ENCODE results near the gene B4GALNT4. TPM values are rescaled to one million over a fixed set of nuclear protein-coding genes. Genes with fewer than 3 reads are reported as not detected.

B4GALNT4 gene
- total and polyA plus RNA-seq, 2 donors (not counting 1 experiment from before 2014, with no cell fraction given), result 1.5 to 3.8 TPM

- no peak within 1 kb of the TSS for H2AFZ ChIP-seq (ENCODE audit: low read length)
- no peaks in the 10 kb centered on the region for H3K79me2 ChIP-seq (ENCODE audit: control insufficient read depth, insufficient read depth, low read length)
- H3K9me3 ChIP-seq (ENCODE audit: control insufficient read depth, insufficient read depth, low read depth, low read length), result no peaks in the 10 kb centered on the region
- DNase-seq (ENCODE audit: low read depth in 2 of 2), result peak; percentile 66 to 67
- H3K4me1 ChIP-seq (ENCODE audit: control insufficient read depth, extremely low read depth, insufficient read depth, low read length), result peaks cover 10% of the 10 kb centered on the region
- no peak within 1 kb of the TSS for H3K27ac ChIP-seq (ENCODE audit: insufficient read depth, low read length)
- H4K20me1 ChIP-seq (ENCODE audit: control insufficient read depth, extremely low read depth, insufficient read depth, low read length), result no peaks in the 10 kb centered on the region
- H3K36me3 ChIP-seq (ENCODE audit: control insufficient read depth, insufficient read depth, low read length), result no peaks in the 10 kb centered on the region
- peak within 1 kb of the TSS; percentile 25 for H3K4me2 ChIP-seq (ENCODE audit: extremely low read depth, insufficient read depth, low read length)
- H3K27me3 ChIP-seq (ENCODE audit: control insufficient read depth, insufficient read depth, low read length), result no peaks in the 10 kb centered on the region
- H3K9ac ChIP-seq (ENCODE audit: insufficient read depth, low read length), result peak within 1 kb of the TSS; percentile 7
- TF ChIP-seq EZH2 (IDR thresholded peaks at IDR 0.05; ENCODE audit: low read length, missing control alignments), result no peak
- TF ChIP-seq, protein P1, sequence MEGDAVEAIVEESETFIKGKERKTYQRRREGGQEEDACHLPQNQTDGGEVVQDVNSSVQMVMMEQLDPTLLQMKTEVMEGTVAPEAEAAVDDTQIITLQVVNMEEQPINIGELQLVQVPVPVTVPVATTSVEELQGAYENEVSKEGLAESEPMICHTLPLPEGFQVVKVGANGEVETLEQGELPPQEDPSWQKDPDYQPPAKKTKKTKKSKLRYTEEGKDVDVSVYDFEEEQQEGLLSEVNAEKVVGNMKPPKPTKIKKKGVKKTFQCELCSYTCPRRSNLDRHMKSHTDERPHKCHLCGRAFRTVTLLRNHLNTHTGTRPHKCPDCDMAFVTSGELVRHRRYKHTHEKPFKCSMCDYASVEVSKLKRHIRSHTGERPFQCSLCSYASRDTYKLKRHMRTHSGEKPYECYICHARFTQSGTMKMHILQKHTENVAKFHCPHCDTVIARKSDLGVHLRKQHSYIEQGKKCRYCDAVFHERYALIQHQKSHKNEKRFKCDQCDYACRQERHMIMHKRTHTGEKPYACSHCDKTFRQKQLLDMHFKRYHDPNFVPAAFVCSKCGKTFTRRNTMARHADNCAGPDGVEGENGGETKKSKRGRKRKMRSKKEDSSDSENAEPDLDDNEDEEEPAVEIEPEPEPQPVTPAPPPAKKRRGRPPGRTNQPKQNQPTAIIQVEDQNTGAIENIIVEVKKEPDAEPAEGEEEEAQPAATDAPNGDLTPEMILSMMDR (conservative IDR thresholded peaks at IDR 0.05 in 1 of 2, IDR thresholded peaks at IDR 0.05 in 1 of 2; ENCODE audit: low read depth in 1 of 2, low read length in 2 of 2), result no peak
- no peak within 1 kb of the TSS for H3K4me3 ChIP-seq (replicated peaks in 1 of 4; ENCODE audit: control extremely low read depth in 1 of 4, insufficient read depth in 1 of 4, low read depth in 3 of 4, low read length in 4 of 4)
Observed at GRCh38 chr11:394034-394857, 24.9 kb downstream of the B4GALNT4 start, which contains the start of gene PKP3. TSS of gene PKP3 (plus strand) at chr11:394209. CDS start at chr11:394293, 84 bp downstream.

DNA sequence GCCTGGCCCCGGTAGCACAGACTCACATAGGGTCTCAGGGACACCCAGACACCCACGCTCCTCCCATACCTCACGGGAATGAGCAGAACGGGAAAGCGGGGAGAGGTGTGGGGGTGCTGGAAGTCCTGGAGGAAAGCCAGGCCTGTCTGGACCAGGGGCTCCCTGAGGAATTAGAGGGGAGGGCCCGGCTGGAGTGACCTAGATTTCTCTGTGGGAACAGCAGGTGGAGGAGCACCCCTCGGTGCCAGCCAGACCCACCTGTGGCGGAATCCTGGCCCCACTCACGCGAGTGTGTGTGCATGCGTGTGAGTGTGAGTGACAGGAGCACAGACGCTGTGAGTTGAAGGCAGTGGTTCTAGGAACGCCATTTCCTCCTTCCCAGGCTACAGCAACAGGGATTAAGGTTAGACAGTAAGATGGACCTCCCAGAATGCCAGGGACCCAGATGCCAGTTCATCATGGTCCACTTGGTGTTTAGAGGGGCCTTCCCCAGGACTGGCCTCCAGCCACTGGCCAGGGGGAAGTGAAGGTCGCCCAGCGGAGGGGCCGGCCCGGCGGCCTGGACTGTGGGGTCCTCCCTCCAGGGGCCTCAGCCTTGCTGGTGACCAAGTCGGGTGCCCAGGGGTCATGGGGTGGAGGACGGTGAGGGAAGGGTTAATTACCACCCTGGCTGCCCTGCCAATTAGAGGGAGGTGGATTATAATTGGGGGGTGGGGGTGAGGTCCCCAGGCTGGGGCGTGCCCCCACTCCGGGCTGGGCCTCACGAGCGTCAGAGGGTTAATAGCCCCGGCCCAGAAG, 25.8 kb downstream of the B4GALNT4 start:
- Histone ChIP-seq H3K9me3 (ENCODE audit: control insufficient read depth, insufficient read depth, low read depth, low read length) (no peaks in the 10 kb centered on the region), H3K9ac (ENCODE audit: insufficient read depth, low read length) (no peak overlapping the region), H3K79me2 (ENCODE audit: control insufficient read depth, insufficient read depth, low read length) (no peaks in the 10 kb centered on the region), H2AFZ (ENCODE audit: low read length) (no peak overlapping the region), H3K4me3 (replicated peaks in 1 of 4; ENCODE audit: control extremely low read depth in 1 of 4, insufficient read depth in 1 of 4, low read depth in 3 of 4, low read length in 4 of 4) (no peak overlapping the region), H3K4me1 (ENCODE audit: control insufficient read depth, extremely low read depth, insufficient read depth, low read length) (peaks cover 10% of the 10 kb centered on the region), H3K27me3 (ENCODE audit: control insufficient read depth, insufficient read depth, low read length) (no peaks in the 10 kb centered on the region), H3K4me2 (ENCODE audit: extremely low read depth, insufficient read depth, low read length) (no peak overlapping the region), H3K36me3 (ENCODE audit: control insufficient read depth, insufficient read depth, low read length) (no peaks in the 10 kb centered on the region), H3K27ac (ENCODE audit: insufficient read depth, low read length) (no peak overlapping the region), H4K20me1 (ENCODE audit: control insufficient read depth, extremely low read depth, insufficient read depth, low read length) (no peaks in the 10 kb centered on the region)
- TF ChIP-seq EZH2 (IDR thresholded peaks at IDR 0.05; ENCODE audit: low read length, missing control alignments), result no peak
- TF ChIP-seq, protein P1 (conservative IDR thresholded peaks at IDR 0.05 in 1 of 2, IDR thresholded peaks at IDR 0.05 in 1 of 2; ENCODE audit: low read depth in 1 of 2, low read length in 2 of 2), result no peak
- DNase-seq (ENCODE audit: low read depth in 2 of 2), result no peak

DNA sequence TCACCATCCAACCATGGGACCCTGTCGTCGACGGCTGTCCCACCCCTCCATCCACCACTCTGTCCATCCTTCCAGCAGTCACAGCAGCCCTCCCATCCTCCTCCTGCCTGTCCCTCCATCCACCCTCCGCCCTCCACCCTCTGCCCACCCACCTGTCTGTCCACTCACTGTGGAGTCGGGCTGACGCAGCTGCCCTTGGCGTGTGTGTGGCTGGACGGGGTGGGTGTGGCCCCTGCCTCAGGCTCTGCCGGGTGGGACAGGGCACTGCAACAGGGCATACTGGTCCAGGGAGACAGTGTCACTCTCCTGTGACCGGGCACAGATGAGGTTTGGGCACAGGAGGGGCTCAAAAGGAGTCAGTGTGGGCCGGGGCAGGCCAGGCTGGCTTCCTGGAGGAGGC, 26.6 kb downstream of the B4GALNT4 start:
- no peak overlapping the region for H3K9ac ChIP-seq (ENCODE audit: insufficient read depth, low read length)
- no peak for DNase-seq (ENCODE audit: low read depth in 2 of 2)
- H3K79me2 ChIP-seq (ENCODE audit: control insufficient read depth, insufficient read depth, low read length), result no peaks in the 10 kb centered on the region
- no peaks in the 10 kb centered on the region for H3K9me3 ChIP-seq (ENCODE audit: control insufficient read depth, insufficient read depth, low read depth, low read length)
- no peaks in the 10 kb centered on the region for H3K27me3 ChIP-seq (ENCODE audit: control insufficient read depth, insufficient read depth, low read length)
- TF ChIP-seq, protein P1 (conservative IDR thresholded peaks at IDR 0.05 in 1 of 2, IDR thresholded peaks at IDR 0.05 in 1 of 2; ENCODE audit: low read depth in 1 of 2, low read length in 2 of 2), result no peak
- TF ChIP-seq EZH2 (IDR thresholded peaks at IDR 0.05; ENCODE audit: low read length, missing control alignments), result no peak
- H3K36me3 ChIP-seq (ENCODE audit: control insufficient read depth, insufficient read depth, low read length), result no peaks in the 10 kb centered on the region
- H3K4me1 ChIP-seq (ENCODE audit: control insufficient read depth, extremely low read depth, insufficient read depth, low read length), result peaks cover 10% of the 10 kb centered on the region
- no peak overlapping the region for H3K27ac ChIP-seq (ENCODE audit: insufficient read depth, low read length)
- no peak overlapping the region for H2AFZ ChIP-seq (ENCODE audit: low read length)
- no peak overlapping the region for H3K4me2 ChIP-seq (ENCODE audit: extremely low read depth, insufficient read depth, low read length)
- no peak overlapping the region for H3K4me3 ChIP-seq (replicated peaks in 1 of 4; ENCODE audit: control extremely low read depth in 1 of 4, insufficient read depth in 1 of 4, low read depth in 3 of 4, low read length in 4 of 4)
- no peaks in the 10 kb centered on the region for H4K20me1 ChIP-seq (ENCODE audit: control insufficient read depth, extremely low read depth, insufficient read depth, low read length)
